ENCODE measurements around the gene GNAT1.

GNAT1 gene

DNA sequence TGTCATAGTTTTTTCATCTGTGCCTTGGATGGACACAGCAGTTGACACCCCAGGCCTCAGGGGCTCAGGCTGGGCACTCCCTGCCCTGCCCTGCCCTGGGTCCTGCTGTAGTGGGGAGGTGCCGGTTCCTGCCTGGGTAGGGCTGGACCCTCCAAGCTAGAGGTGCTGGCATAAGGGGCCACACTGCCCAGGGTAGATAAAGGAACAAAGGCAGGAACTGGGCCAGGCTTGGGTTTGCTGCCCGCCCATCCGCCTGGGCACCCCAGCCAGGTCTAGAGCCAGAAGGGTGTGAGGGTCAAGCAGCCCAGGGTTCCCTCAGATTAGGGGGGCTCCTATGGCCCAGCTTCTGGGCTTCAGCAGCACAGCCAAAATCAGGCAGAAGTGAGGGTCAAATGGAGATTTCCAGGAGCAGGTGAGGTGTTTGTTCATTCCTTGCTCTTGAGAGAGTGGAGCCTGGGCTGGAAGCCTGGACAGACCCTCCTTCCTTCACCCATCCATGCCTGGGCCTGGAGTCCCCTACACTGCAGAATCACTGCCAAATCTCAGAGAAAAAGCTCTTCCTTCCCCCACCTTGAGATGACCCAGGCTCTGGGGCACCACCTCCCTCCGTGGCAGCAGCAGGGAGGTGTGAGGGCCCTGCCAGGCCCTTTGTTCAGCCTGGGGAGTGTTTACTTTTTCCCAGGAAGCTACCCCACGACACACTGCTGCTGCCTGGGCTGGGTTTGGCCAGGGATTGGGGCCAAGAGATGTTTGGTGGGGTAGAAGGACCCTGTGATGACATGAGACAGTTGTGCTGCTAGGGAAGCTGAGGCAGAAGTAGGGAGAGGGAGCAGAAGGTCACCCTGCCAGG, 29.2 kb upstream of the GNAT1 start:
- Histone ChIP-seq H2AFZ (ENCODE audit: low read depth, low read length, severe bottlenecking) (no peak overlapping the region), H3K9me2 (replicated peaks; ENCODE audit: insufficient read depth, low read length) (no peaks in the 10 kb centered on the region), H3K36me3 (ENCODE audit: low read length) (no peaks in the 10 kb centered on the region), H3K27me3 (ENCODE audit: low read length) (no peaks in the 10 kb centered on the region), H3K27ac (ENCODE audit: low read depth, low read length) (no peak overlapping the region), H3K4me3 (ENCODE audit: insufficient read depth, low read length, poor library complexity, severe bottlenecking) (no peak overlapping the region), H3F3A (ENCODE audit: insufficient read depth) (no peaks in the 10 kb centered on the region), H4K20me1 (ENCODE audit: low read depth, low read length) (no peaks in the 10 kb centered on the region), H3K79me2 (ENCODE audit: insufficient read depth, low read length) (no peaks in the 10 kb centered on the region), H3K9ac (ENCODE audit: low read length) (no peak overlapping the region), H3K4me2 (ENCODE audit: low read depth, low read length, poor library complexity, severe bottlenecking) (no peak overlapping the region), H3K9me3 (ENCODE audit: insufficient read depth, low read length) (no peaks in the 10 kb centered on the region)
- TF ChIP-seq EZH2phosphoT487 (conservative IDR thresholded peaks at IDR 0.05; ENCODE audit: low read length) = no peak
- TF ChIP-seq, protein P1, sequence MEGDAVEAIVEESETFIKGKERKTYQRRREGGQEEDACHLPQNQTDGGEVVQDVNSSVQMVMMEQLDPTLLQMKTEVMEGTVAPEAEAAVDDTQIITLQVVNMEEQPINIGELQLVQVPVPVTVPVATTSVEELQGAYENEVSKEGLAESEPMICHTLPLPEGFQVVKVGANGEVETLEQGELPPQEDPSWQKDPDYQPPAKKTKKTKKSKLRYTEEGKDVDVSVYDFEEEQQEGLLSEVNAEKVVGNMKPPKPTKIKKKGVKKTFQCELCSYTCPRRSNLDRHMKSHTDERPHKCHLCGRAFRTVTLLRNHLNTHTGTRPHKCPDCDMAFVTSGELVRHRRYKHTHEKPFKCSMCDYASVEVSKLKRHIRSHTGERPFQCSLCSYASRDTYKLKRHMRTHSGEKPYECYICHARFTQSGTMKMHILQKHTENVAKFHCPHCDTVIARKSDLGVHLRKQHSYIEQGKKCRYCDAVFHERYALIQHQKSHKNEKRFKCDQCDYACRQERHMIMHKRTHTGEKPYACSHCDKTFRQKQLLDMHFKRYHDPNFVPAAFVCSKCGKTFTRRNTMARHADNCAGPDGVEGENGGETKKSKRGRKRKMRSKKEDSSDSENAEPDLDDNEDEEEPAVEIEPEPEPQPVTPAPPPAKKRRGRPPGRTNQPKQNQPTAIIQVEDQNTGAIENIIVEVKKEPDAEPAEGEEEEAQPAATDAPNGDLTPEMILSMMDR (IDR thresholded peaks at IDR 0.05; ENCODE audit: insufficient read depth, low read length, poor library complexity, severe bottlenecking) = no peak

- no peaks in the 10 kb centered on the region for H3F3A ChIP-seq (ENCODE audit: insufficient read depth)
- no peak overlapping the region for H3K27ac ChIP-seq (ENCODE audit: low read depth, low read length)
- H3K4me2 ChIP-seq (ENCODE audit: low read depth, low read length, poor library complexity, severe bottlenecking) = no peak overlapping the region
- TF ChIP-seq, protein P1 (IDR thresholded peaks at IDR 0.05; ENCODE audit: insufficient read depth, low read length, poor library complexity, severe bottlenecking) = no peak
- TF ChIP-seq EZH2phosphoT487 (conservative IDR thresholded peaks at IDR 0.05; ENCODE audit: low read length) = no peak
- no peak overlapping the region for H3K4me3 ChIP-seq (ENCODE audit: insufficient read depth, low read length, poor library complexity, severe bottlenecking)
- H3K9me2 ChIP-seq (replicated peaks; ENCODE audit: insufficient read depth, low read length) = no peaks in the 10 kb centered on the region
- no peaks in the 10 kb centered on the region for H3K79me2 ChIP-seq (ENCODE audit: insufficient read depth, low read length)
- H3K9me3 ChIP-seq (ENCODE audit: insufficient read depth, low read length) = no peaks in the 10 kb centered on the region
- no peaks in the 10 kb centered on the region for H3K36me3 ChIP-seq (ENCODE audit: low read length)
- no peaks in the 10 kb centered on the region for H4K20me1 ChIP-seq (ENCODE audit: low read depth, low read length)
- no peak overlapping the region for H2AFZ ChIP-seq (ENCODE audit: low read depth, low read length, severe bottlenecking)
- H3K27me3 ChIP-seq (ENCODE audit: low read length) = no peaks in the 10 kb centered on the region
- H3K9ac ChIP-seq (ENCODE audit: low read length) = no peak overlapping the region
These were observed 27.6 kb upstream of the GNAT1 start for GRCh38 chr3:50163572-50164455.

DNA sequence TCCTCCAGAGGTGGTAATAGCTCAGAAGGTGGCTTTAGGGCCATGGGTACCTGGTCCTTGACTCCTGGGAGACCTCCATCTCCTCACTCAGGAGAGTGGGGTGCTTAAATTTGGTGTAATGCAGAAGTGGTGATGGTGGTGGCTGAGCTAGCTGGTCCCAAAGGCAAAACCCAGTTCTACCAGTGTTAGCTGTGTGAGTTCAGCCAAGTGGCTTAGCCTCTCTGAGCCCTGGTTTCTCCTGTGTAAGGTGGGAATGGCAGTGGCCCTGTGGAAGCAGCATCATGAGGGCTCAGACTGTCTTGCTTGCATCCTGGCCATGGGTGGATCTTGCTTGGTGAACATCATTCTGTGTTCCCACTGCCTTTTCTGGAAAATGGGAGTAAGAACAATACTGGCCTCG, 26.9 kb upstream of the GNAT1 start:
- H3K9me3 ChIP-seq (ENCODE audit: insufficient read depth, low read length) = no peaks in the 10 kb centered on the region
- no peak for TF ChIP-seq EZH2phosphoT487 (conservative IDR thresholded peaks at IDR 0.05; ENCODE audit: low read length)
- TF ChIP-seq, protein P1 (IDR thresholded peaks at IDR 0.05; ENCODE audit: insufficient read depth, low read length, poor library complexity, severe bottlenecking) = no peak
- no peak overlapping the region for H3K4me3 ChIP-seq (ENCODE audit: insufficient read depth, low read length, poor library complexity, severe bottlenecking)
- H3K4me2 ChIP-seq (ENCODE audit: low read depth, low read length, poor library complexity, severe bottlenecking) = no peak overlapping the region
- no peaks in the 10 kb centered on the region for H3K9me2 ChIP-seq (replicated peaks; ENCODE audit: insufficient read depth, low read length)
- H3K36me3 ChIP-seq (ENCODE audit: low read length) = no peaks in the 10 kb centered on the region
- H3K9ac ChIP-seq (ENCODE audit: low read length) = no peak overlapping the region
- H3F3A ChIP-seq (ENCODE audit: insufficient read depth) = no peaks in the 10 kb centered on the region
- H2AFZ ChIP-seq (ENCODE audit: low read depth, low read length, severe bottlenecking) = no peak overlapping the region
- no peaks in the 10 kb centered on the region for H3K27me3 ChIP-seq (ENCODE audit: low read length)
- no peaks in the 10 kb centered on the region for H3K79me2 ChIP-seq (ENCODE audit: insufficient read depth, low read length)
- no peak overlapping the region for H3K27ac ChIP-seq (ENCODE audit: low read depth, low read length)
- H4K20me1 ChIP-seq (ENCODE audit: low read depth, low read length) = no peaks in the 10 kb centered on the region

Data from SU-DHL-6 (cell line).